ENCODE measurements around the gene PHACTR3. TPM values are rescaled to one million over a fixed set of nuclear protein-coding genes. Genes with fewer than 3 reads are reported as not detected.

The PHACTR3 gene
- total RNA-seq, 1 donor from 2014 or later: not detected

- Mint-ChIP-seq H3K9me3 (no peaks in the 10 kb centered on the region), H3K4me1 (ENCODE audit: low read depth) (no peaks in the 10 kb centered on the region), H3K36me3 (ENCODE audit: low read depth) (no peaks in the 10 kb centered on the region), H3K27ac (no peak overlapping the region), H3K4me3 (ENCODE audit: low read depth) (no peak overlapping the region), H3K27me3 (ENCODE audit: low read depth) (no peaks in the 10 kb centered on the region)
- intact Hi-C loops (cut with micrococcal nuclease): no loop called here
- DNase-seq (ENCODE audit: low spot score): no peak
These were observed 173.7 kb downstream of the PHACTR3 start for GRCh38 chr20:59777814-59778575.

- no peak for DNase-seq (ENCODE audit: low spot score)
- Mint-ChIP-seq H3K9me3 (no peaks in the 10 kb centered on the region), H3K27ac (no peak overlapping the region), H3K36me3 (ENCODE audit: low read depth) (no peaks in the 10 kb centered on the region), H3K4me3 (ENCODE audit: low read depth) (no peak overlapping the region), H3K4me1 (ENCODE audit: low read depth) (no peaks in the 10 kb centered on the region), H3K27me3 (ENCODE audit: low read depth) (no peaks in the 10 kb centered on the region)
- intact Hi-C loops (cut with micrococcal nuclease): no loop called here
These were observed 174.4 kb downstream of the PHACTR3 start for GRCh38 chr20:59778615-59779200.

- Mint-ChIP-seq H3K36me3 (ENCODE audit: low read depth) (no peaks in the 10 kb centered on the region), H3K4me1 (ENCODE audit: low read depth) (no peaks in the 10 kb centered on the region), H3K27me3 (ENCODE audit: low read depth) (no peaks in the 10 kb centered on the region), H3K4me3 (ENCODE audit: low read depth) (no peak overlapping the region), H3K9me3 (no peaks in the 10 kb centered on the region), H3K27ac (no peak overlapping the region)
- intact Hi-C loops (cut with micrococcal nuclease): no loop called here
- DNase-seq (ENCODE audit: low spot score): no peak
These were observed 175.5 kb downstream of the PHACTR3 start for GRCh38 chr20:59779656-59780380.

GRCh38 chr20:59780494-59781185 is 176.3 kb downstream of the PHACTR3 start:
- Mint-ChIP-seq H3K27ac (no peak overlapping the region), H3K9me3 (no peaks in the 10 kb centered on the region), H3K27me3 (ENCODE audit: low read depth) (no peaks in the 10 kb centered on the region), H3K4me3 (ENCODE audit: low read depth) (no peak overlapping the region), H3K4me1 (ENCODE audit: low read depth) (no peaks in the 10 kb centered on the region), H3K36me3 (ENCODE audit: low read depth) (no peaks in the 10 kb centered on the region)
- intact Hi-C loops (cut with micrococcal nuclease): no loop called here
- no peak for DNase-seq (ENCODE audit: low spot score)

- Mint-ChIP-seq H3K4me1 (ENCODE audit: low read depth) (no peaks in the 10 kb centered on the region), H3K36me3 (ENCODE audit: low read depth) (no peaks in the 10 kb centered on the region), H3K27me3 (ENCODE audit: low read depth) (no peaks in the 10 kb centered on the region), H3K9me3 (no peaks in the 10 kb centered on the region), H3K27ac (no peak overlapping the region), H3K4me3 (ENCODE audit: low read depth) (no peak overlapping the region)
- intact Hi-C loops (cut with micrococcal nuclease): no loop called here
- no peak for DNase-seq (ENCODE audit: low spot score)
These were observed 176.9 kb downstream of the PHACTR3 start for GRCh38 chr20:59781226-59781625.

- Mint-ChIP-seq H3K36me3 (ENCODE audit: low read depth) (no peaks in the 10 kb centered on the region), H3K27ac (no peak overlapping the region), H3K9me3 (no peaks in the 10 kb centered on the region), H3K4me3 (ENCODE audit: low read depth) (no peak overlapping the region), H3K27me3 (ENCODE audit: low read depth) (no peaks in the 10 kb centered on the region), H3K4me1 (ENCODE audit: low read depth) (no peaks in the 10 kb centered on the region)
- intact Hi-C loops (cut with micrococcal nuclease): no loop called here
- DNase-seq (ENCODE audit: low spot score): peak; percentile 14
These were observed 178.8 kb downstream of the PHACTR3 start for GRCh38 chr20:59782986-59783640.

GRCh38 chr20:59783641-59784010 is 179.3 kb downstream of the PHACTR3 start:
- no peak for DNase-seq (ENCODE audit: low spot score)
- Mint-ChIP-seq H3K27me3 (ENCODE audit: low read depth) (no peaks in the 10 kb centered on the region), H3K27ac (no peak overlapping the region), H3K4me1 (ENCODE audit: low read depth) (no peaks in the 10 kb centered on the region), H3K9me3 (no peaks in the 10 kb centered on the region), H3K4me3 (ENCODE audit: low read depth) (no peak overlapping the region), H3K36me3 (ENCODE audit: low read depth) (no peaks in the 10 kb centered on the region)
- intact Hi-C loops (cut with micrococcal nuclease): no loop called here

GRCh38 chr20:59784365-59784764 is 180.0 kb downstream of the PHACTR3 start:
- H3K4me3 Mint-ChIP-seq (ENCODE audit: low read depth): no peak overlapping the region
- H3K27me3 Mint-ChIP-seq (ENCODE audit: low read depth): no peaks in the 10 kb centered on the region
- intact Hi-C loops (cut with micrococcal nuclease): no loop called here
- DNase-seq (ENCODE audit: low spot score): no peak
- no peaks in the 10 kb centered on the region for H3K4me1 Mint-ChIP-seq (ENCODE audit: low read depth)
- no peaks in the 10 kb centered on the region for H3K36me3 Mint-ChIP-seq (ENCODE audit: low read depth)
- H3K27ac Mint-ChIP-seq: no peak overlapping the region
- no peaks in the 10 kb centered on the region for H3K9me3 Mint-ChIP-seq

- H3K27ac Mint-ChIP-seq: no peak overlapping the region
- no peak for DNase-seq (ENCODE audit: low spot score)
- intact Hi-C loops (cut with micrococcal nuclease): no loop called here
- H3K9me3 Mint-ChIP-seq: no peaks in the 10 kb centered on the region
- H3K27me3 Mint-ChIP-seq (ENCODE audit: low read depth): no peaks in the 10 kb centered on the region
- H3K36me3 Mint-ChIP-seq (ENCODE audit: low read depth): no peaks in the 10 kb centered on the region
- H3K4me3 Mint-ChIP-seq (ENCODE audit: low read depth): no peak overlapping the region
- no peaks in the 10 kb centered on the region for H3K4me1 Mint-ChIP-seq (ENCODE audit: low read depth)
These were observed 180.7 kb downstream of the PHACTR3 start for GRCh38 chr20:59784791-59785668.

- Mint-ChIP-seq H3K36me3 (ENCODE audit: low read depth) (no peaks in the 10 kb centered on the region), H3K4me1 (ENCODE audit: low read depth) (no peaks in the 10 kb centered on the region), H3K9me3 (no peaks in the 10 kb centered on the region), H3K27me3 (ENCODE audit: low read depth) (no peaks in the 10 kb centered on the region), H3K27ac (no peak overlapping the region), H3K4me3 (ENCODE audit: low read depth) (no peak overlapping the region)
- DNase-seq (ENCODE audit: low spot score): no peak
- intact Hi-C loops (cut with micrococcal nuclease): no loop called here
These were observed 181.3 kb downstream of the PHACTR3 start for GRCh38 chr20:59785669-59785959.

GRCh38 chr20:59785986-59786795 is 181.9 kb downstream of the PHACTR3 start:
- Mint-ChIP-seq H3K4me1 (ENCODE audit: low read depth) (no peaks in the 10 kb centered on the region), H3K4me3 (ENCODE audit: low read depth) (no peak overlapping the region), H3K36me3 (ENCODE audit: low read depth) (no peaks in the 10 kb centered on the region), H3K27ac (no peak overlapping the region), H3K9me3 (no peaks in the 10 kb centered on the region), H3K27me3 (ENCODE audit: low read depth) (no peaks in the 10 kb centered on the region)
- intact Hi-C loops (cut with micrococcal nuclease): no loop called here
- DNase-seq (ENCODE audit: low spot score): no peak
